NCI-H146 (cell line): ENCODE results near the gene SLC25A21.

Experiments
- DNase-seq: peaks from one replicate; lab custom pipeline; 2025; lab: John Stamatoyannopoulos, UW

Gene SLC25A21

GRCh38 chr14:36649872-36650650, 522.3 kb downstream of the SLC25A21 start:
- DNase-seq = no peak

GRCh38 chr14:36647824-36648753, 524.3 kb downstream of the SLC25A21 start:
- peak; percentile 59 for DNase-seq

GRCh38 chr14:36647417-36647823, 525.0 kb downstream of the SLC25A21 start:
- peak; percentile 51 for DNase-seq

GRCh38 chr14:36646664-36647416, 525.6 kb downstream of the SLC25A21 start:
- peak; percentile 49 for DNase-seq

GRCh38 chr14:36633580-36633979, 538.8 kb downstream of the SLC25A21 start:
- no peak for DNase-seq
